Left renal cortex interstitium (tissue), 4 donors: Measurements from ENCODE around the gene HSBP1L1. TPM values are rescaled to one million over a fixed set of nuclear protein-coding genes. Genes with fewer than 3 reads are reported as not detected.

Experiments used
- DNase-seq, 4 donors: peaks; one replicate each; pipeline ENCODE4 v3.0.0-alpha.2; 2013; ENCODE audit warnings: low read depth in 4 of 4, low spot score in 2 of 4, missing footprints in 1 of 4
- polyA plus RNA-seq, 4 donors: library from polyadenylated mRNA; unstranded; fragments of 120-200 nt; gene quantifications; one replicate each; pipeline ENCODE4 v1.2.1, GENCODE V29; 2013; ENCODE audit not compliant: insufficient read length in 4 of 4

HSBP1L1 gene
- 10 to 100 TPM; 18.0 to 29.2 (median 22.5) TPM for polyA plus RNA-seq

DNA sequence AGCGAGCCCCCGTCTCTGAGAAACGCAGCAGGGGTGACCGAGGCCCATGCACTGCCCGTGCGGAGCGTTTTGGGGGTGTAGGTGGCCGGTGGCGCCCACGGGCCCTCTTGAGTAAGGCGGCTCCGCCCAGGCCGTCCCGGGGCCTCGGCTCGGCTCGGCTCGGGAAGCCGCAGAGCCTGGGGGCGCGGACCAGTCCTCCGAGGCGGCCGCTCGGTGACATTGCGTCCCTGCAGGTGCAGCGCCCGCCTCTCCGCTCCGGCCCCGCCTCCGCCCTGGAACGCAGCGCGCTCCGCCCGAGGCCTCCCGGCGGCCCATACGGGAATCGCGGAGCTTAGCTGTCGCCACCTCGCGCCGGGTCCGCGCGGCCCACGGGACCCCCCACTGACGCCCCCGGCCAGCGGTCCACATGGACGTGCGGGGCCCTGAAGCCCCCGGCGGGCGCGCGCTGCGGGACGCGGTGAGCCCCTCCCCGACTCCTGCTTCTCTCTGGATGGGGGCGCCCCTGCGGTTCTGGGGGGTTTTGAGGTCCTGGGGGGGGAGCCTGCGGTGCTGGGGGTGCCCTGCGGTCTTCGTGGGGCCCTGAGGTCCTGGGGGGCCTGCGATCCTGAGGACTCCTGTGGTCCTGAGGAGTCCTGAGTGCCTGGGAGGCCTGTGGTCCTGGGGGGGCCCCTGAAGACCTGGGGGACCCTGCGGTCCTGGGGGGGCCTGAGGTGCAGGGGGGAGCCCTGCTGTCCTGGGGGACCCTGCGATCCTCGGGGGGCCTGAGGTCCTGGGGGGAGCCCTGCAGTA lies at the start of gene HSBP1L1:
TSS of gene HSBP1L1 (plus strand) at position 314 of the 789 bp plus-strand sequence. CDS start at position 407, 93 bp downstream.
- DNase-seq: no peak

DNA sequence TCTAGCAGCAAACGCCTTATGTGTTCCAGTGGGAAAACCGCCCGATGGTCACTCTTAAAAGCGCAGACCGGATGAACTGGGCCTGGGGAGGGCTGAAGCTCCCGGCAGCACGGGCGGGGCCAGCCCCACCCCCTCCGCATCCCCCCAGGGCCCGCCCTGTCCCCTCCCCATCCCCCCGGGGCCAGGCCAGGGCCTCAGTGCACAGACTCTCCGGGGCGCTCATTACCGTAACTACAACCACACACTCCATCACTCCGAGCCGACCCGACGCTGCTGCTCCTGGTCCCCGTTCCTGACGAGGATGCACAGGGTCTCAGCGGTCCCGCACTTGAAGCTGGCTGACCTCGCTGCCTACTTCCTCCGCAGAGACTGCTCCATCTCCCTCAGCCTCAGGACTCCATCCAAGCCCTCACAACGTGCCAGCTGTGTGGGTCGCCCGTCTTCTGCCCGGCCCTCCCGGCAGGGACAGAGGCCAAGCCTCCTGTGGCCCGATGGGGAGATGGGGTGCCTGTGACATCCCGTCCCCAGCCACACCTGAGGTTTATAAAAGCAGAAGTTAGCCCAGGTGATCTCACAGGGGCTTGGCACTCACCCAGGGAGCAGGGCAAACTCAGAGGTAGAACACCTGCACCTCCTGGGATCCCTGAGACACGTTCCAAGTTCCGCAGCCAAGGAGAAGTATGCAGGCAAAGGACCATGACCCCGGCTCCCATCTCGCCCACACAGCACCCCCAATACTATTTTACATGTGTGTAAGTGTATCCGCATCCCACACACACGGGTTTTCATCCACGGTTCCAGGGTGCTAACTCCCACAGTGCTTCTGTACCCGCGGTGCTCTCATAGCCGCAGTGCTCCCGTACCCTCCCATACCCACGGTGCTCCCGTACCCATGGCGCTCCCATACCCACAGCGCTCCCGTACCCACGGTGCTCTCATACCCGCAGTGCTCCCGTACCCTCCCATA lies 49.0 kb upstream of the HSBP1L1 start:
- no peak for DNase-seq

DNA sequence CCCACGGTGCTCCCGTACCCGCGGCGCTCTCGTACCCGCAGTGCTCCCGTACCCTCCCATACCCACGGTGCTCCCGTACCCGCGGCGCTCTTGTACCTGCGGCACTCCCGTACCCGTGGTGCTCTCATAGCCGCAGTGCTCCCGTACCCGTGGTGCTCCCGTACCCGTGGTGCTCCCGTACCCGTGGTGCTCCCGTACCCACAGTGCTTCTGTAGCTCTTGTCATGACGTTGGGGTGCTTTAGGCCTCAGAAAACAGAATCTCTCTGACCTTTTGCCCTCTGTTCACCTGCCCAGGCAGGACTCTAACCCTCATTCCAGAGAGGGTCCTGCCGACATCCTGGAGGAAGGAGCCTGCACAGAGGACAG lies 48.3 kb upstream of the HSBP1L1 start:
- no peak for DNase-seq

GRCh38 chr18:79916546-79917168 lies 47.8 kb upstream of the HSBP1L1 start:
- no peak for DNase-seq

DNA sequence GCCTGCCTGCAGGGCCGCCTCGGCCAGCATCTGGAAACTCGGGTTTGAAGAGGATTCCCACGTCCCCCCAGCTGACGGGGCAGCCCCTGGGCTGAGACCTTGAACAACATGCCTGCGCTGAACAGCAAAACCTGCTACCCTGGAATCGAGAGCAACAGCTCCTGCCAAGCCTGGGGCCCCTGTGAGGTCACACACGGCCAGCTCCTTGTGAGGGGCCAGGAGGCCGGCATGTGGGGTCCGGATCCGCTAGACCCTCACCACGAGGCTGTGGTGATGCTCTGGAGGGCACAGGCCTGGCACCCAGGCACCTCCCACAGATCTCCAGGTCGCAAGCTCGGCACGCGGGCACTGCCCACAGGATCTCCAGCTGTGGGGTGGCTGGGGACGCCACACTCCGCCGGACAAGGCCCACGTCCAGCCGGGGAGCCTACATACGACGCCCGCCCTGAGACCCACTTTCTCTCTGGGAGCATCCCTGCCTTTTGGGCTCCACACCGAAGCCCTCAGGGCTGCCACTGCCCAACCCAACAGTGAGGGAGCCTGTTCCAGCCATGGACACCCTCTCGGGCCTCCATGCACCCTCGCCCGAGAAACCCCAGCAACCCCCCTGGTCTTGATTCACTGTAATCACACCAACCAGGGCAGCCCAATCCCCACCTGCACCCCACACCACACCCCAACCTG lies 47.1 kb upstream of the HSBP1L1 start:
- no peak for DNase-seq

GRCh38 chr18:79917853-79918614 lies 46.4 kb upstream of the HSBP1L1 start:
- DNase-seq: no peak

- DNase-seq: no peak
Measured at GRCh38 chr18:79918615-79919011, 45.8 kb upstream of the HSBP1L1 start.

GRCh38 chr18:79919089-79919488 lies 45.4 kb upstream of the HSBP1L1 start:
- DNase-seq: no peak

GRCh38 chr18:79921984-79922965 lies 42.2 kb upstream of the HSBP1L1 start:
- DNase-seq: no peak

DNA sequence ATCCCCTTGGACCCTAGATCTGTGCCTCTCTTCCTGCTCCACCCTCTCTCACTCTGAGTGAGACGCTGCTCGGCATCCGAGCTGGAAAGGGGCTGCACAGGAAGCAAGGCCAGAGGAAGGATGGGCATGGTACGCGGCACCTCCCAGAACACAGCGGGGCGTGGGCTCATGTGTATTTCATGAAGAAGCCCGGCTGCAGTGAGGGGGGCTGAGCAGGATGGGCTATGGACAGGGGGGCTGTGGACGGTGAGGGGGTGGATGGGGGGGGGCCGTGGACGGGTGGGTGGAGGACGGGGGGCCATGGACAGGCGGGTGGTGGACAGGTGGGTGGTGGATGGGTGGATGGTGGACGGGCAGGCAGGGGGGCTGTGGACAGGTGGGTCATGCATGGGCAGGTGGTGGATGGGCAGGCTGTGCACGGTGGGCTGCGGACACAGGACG lies 41.5 kb upstream of the HSBP1L1 start:
- DNase-seq: no peak

DNA sequence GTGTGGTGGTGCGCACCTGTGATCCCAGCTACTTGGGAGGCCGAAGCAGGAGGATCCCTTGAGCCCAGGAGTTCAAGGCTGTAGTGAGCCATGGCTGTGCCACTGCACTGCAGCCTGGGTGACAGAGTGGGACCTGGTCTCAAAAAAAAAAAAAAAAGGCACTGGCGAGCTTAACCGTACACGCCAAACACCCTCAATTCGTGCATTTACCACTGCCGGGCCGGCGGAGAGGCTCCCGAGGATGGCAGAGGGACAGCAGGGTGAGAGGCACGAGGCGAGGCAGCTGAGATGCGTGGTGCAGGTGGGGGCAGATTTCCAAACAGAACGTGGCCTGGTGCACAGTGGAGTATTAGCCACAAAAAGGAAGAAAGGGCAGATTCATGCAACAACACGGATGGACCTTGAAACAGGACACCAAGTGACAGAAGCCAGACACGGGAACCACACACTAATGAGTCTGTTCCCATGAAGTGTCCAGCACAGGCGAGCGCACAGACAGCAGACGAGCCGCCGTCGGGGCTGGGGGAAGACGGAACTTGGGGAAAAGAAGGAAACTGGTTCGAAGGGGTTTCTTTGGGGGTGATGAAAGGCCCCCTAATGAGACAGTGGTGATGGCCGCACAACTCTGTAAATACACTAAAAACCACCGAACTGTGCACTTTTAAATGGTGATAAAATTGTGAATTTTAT lies 40.4 kb upstream of the HSBP1L1 start:
- no peak for DNase-seq

DNA sequence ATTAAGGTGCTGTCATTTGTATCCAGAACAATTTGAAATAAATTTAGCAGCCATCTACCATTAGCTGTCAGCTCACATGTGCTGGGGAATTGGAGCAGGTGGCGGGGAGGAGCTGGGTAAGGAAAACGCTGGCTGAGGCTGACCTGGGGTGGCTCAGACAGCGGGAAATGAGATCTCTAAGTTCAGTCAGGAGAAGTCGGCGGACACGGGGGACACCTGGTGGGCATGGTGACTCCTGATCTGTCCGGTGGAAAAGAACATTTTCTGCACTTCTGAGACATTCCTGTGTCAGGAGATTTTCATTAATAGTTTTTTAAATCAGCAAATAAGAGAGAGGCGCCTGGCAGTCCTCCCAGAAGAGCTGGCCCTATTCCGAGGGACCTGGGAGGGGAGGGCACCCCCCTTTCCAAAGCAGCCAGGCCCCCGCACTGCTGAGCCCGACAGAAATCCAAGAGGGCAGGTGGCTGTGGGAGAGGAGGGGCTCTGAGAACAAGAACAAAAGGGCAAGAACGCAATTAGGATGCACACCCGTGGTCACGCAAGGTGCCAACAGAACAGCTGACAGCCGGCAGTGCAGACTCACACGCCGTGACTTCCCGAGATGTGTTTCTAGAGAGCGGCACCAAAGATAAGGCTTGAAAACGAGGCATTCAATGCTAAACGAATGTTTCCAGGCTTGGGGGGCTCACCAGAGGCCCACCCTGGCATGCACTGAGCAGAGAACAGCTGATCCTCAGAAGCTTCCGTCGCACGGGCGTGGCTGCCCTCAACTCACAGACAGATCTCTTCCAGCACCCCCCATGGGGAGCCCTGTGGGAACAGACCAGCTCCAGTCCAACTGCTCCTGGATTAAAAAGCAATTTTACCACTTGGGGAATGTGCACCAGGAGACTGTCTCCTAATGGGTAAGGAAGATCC lies 39.4 kb upstream of the HSBP1L1 start:
- DNase-seq: peak in 1 of 4 donors; percentile 25

GRCh38 chr18:79926306-79926705 lies 38.1 kb upstream of the HSBP1L1 start:
- no peak for DNase-seq

DNA sequence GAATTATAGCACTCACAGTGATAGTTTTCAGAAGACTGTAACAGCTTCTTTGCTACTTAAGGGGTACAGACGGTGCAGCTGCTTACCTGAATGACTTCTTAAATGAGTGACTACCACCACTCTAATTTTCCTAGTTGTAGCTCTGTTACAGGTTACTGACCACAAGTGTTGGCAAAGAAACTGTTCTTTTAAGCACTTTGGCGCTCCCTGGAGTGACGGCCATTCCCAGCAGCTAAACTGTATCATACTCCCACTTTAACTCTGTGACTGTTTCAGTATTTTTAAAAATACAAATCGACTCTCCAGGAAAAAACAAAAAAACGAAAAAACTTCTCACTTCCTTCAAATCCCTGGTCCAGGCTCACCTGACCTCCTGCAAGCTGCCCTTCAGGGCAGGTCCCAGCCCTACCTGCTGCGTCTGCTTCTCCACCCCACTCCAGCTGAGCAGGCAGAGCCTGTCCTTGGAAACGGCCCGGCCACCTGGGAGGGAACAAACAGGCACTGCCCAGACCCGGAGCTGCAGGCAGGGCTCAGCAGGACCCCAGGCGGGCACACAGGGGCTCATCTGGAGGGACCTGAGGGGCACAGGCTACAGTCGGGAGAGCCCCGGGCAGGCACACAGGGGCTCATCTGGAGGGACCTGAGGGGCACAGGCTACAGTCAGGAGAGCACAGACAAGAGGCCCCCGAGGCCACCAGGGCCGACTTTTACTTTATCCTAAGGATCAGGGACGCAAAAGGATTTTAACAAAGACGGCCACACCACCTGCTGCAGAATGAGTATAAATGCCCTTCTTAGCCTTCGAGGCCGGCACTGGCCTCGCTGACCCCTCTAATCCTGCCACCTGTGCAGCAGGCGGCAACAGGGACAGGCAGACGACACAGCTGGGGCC lies 37.5 kb upstream of the HSBP1L1 start:
- DNase-seq: no peak

DNA sequence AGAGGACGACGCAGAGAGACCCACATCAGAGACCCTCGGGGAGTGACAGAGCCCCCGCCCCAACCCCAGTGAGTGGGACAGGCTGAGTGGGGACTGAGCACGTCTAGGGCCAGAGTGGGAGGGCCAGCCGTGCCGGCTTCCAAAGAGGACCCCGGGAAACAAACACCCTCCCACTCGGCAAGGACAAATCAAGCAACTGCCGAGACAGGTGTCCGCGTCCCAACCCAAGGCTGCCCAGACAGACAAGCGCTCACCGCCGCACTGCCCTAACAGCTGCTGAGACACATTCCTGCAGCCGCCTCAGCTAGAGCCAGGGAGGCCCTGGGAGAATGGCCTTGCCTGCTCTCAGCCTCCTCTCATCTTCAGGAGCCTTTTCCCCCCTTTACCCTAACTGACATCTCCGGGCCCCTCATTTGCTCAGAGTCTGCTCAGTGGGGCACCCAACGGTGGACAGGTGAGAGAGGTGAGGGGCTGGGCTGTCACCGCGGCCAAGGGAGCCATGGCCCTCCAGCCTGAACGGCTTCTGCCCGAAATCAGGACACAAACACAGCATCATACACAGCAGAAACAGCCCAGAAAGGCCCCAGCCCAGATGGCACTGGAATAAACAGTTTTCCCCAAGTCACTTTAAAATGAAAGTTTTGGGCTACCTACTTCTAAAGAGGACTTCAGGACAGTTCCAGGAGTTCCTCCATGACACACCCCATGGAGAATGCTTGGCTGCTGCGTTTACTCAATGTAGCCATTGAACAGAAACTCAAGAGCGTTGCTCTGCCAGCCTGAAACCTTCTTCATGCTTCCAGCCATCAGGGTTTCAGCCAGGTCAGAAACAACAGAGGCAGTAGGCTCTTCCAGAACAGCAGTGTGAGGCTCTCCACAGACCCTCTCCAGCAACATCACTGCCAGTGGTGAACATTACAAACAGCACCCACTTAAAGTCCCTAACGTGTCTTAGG lies 36.6 kb upstream of the HSBP1L1 start:
- no peak for DNase-seq
